NCI-H82 treated with DMSO at 0.1 percent for 48 hours (cell line): ENCODE results near the gene CDH4.

ENCODE experiments used
- DNase-seq: peaks from one replicate; lab custom pipeline; 2025; ENCODE audit not compliant: unreplicated experiment; lab: John Stamatoyannopoulos, UW

The CDH4 gene

DNA sequence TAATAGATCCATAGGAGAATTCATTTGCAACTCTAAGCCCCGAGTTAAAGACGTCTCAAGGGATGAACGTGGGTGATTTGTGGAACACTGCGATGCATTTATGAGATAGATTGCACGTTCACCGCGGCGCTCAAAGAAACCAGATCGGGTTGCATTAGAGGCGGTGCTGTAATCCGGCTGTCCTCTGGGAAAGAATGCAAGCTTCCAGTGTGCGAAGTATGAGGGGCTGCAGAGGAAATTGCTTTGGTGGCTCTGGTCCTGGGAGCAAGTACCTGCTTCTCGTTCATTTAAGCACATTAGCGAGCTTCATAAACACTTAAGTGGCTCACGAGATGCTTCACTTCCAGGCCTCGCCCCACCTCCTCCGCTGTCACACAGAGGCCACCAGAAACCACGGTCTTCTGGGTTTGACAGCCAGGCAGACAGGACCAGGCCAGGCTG, 182.3 kb downstream of the CDH4 start:
- no peak for DNase-seq

DNA sequence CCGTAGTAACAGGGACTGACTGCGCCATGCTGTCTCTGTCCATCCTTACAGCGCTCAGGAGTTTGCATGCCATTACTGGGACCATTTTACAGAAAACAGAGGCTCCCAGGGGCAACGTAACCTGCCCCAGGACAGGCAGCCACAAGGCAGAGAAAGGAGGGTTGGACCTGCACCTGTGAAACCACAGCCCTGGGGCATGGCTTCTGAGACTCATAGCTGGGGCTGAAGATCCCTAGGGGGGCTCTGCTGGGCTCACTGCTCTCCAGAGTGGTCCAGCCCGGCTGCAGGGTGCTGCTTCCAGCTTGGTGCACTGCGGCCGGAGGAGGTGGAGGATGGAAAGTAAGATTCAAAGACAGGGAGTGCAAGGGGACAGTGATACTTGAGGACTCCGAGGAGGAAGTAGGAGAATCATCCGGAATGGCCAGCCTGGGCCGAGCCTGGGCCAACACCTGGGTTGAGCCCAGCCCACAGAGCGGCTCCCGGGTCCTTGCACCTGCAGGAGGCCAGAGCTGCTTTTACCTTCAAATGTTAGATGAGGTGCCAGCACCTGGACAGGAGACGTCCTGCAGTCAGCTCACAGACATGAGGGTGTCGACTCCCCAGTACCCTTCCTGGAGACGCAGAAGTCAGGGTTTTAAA, 183.2 kb downstream of the CDH4 start:
- no peak for DNase-seq

DNA sequence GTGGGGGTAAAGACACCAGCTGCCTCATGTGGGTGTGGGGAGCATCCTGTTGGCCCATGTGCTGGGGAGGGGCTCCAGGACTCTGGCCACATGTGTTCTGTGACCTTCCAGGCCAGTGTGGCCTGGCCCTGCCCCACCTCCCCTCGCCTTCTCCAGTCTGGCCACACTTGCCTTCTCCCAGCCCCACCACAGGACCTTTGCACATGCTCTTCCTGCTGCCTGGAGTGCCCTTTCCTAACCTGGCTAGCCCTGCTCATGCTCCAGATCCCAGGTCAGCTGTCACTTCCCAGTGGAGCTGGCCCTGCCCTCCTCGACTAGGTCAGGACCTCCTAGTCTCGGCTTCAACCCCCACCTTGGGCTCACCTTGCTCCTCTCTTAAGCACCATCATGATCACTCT, 183.8 kb downstream of the CDH4 start:
- no peak for DNase-seq

- DNase-seq: no peak
These were observed 184.2 kb downstream of the CDH4 start for GRCh38 chr20:61436283-61436666.

DNA sequence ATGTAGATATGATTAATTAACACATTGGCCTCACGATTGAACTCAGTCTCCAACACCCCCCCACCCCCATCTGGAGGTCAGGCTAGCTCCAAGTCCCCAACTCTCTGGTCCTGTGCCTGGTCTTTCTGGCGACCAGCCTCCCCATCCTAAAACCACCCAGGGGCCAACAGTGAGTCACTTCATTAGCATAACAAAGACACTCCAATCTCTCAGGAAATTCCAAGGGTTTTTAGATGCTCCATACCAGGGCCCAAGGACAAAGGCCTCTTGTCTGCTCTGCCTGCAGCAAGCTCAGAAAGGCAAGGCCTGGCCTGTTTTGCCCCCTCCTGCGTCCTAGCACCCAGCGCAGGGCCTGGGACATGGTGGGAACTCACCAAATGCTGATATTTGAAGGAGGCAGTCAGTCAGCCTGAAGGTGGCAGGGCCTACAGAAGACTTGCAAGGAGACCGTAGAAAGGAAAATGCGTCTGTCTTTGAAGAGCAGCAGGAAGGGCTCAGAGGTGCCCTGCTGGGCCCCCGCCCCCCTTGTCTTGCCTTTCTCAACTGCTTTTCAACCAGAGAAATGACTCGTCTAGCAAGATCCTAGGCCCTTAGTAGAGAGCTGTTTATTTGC, 184.7 kb downstream of the CDH4 start:
- no peak for DNase-seq

DNA sequence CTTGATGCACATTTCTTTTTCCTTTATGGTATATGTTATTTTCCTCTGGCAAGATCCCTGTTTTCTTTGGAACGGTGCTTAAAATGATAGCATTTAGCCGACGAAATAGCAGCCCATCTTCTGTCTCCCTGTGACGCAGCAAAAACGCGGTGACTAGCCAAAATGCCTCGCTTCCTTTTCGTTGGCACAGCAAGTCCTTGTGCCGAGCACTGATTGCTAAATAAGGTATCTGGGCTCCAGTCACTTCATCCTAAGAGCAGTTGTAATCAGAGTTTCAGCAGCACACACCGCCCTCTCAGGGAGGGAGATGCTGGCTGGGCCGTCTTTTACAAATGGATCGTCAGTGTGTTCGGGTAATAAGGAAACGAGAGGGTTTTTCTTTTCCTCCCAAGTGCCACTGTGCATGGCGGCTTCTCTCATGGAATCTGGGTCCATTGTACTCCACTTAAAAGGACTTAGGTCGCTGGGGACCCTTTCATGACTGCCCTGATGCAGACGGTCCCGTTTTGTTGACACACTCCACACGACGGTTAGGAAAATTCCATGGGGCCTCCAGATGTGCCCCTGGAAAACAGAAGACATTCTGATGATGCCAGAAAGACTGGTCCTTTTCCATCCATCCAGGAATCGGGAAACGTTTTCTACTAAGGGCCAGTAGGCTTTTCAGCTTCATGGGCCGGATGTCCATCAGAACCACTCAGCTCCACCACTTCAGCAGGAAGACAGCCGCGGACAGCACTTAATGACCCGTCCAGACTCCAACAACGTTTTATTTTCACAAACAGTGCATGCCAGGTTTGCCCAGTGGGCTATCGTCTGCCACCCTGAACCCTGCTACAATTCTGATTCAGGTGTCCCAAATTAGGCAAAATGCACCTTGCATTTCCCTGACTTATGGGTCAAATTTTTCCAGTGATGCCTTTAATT, 185.5 kb downstream of the CDH4 start:
- DNase-seq: no peak

DNA sequence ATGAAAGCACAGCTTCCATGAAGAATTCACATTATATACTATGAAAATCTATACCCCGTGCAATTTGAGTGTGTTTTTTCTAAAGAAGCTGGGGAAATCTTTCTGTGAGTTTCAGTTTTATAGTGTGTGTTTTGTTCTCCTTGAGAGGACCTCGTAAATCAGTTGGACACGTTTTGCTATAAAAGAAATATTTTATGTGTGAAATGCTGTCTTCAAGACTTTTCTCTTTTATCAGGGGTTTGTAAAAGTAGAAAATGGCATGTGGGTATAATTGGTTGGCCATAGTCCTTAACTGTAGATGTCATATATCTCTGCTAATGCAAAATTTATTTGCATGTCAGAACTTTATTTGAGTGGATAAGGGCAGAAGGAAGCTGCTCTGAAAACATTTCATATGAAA, 186.2 kb downstream of the CDH4 start:
- no peak for DNase-seq

DNA sequence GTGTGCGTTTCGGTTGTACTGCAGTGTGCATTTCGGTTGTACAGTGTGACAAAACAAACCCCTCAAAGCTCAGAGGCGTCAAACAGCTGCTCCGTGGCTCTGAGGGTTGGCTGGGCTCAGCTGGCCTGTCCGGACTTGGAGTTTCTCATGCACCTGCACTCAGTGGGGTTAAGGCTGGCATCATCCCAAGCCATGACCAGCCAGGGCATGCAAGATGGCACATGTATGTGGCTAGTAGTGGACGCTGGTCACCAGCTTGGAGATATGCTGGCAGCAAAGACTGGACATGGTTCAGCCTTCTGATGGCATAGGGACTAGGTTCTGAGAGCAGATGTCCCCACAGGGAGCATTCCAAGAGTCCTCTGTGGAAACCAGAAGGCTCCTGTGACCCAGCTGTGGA, 187.2 kb downstream of the CDH4 start:
- DNase-seq: no peak

- DNase-seq: no peak
These were observed 188.5 kb downstream of the CDH4 start for GRCh38 chr20:61440548-61441055.

DNA sequence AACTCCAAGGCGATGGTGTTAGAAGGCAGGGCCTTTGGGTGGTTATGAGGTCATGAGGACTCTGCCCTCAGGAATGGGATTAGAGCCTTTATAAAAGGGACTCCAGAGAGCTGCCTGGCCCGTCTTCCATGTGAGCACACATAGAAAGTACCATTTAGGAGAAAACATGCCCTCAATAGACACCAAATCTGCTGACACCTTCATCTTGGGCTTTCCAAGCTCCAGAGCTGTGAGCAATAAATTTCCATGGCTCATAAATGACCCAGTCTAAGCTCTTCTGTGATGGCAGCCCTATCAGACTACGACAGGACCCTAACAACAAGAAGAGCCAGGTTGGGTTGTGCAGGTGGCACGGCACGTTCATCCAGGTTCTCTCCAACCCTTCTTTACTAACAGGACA, 189.5 kb downstream of the CDH4 start:
- DNase-seq: no peak

DNA sequence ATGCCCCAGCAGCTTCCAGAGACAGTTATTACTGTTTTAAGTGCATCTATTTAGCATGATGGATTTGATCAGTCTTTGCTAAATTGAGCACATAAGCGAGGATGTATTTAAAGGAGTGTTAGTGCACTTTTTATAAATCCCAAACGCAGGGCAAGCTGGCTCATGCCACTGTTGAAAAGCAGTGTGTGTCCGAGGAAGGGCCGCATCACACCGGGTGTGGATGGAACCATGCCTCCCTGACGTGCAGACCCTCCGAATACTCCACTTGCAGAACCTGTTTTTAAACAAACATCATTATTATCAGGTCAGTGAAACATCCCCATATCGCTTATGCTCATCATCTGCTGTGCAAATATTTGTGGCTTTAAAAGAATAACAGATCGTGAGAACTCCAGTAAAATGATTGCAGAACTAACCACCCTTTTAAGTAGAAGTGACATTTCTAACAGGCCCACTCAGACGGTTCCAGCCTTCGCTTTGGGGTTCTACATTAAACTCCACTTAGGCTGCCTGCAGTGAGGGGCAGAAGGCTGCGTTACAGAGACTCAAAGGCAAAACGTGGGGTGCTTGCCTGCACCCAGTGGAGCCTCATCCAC, 190.1 kb downstream of the CDH4 start:
- DNase-seq: no peak

GRCh38 chr20:61442718-61443117, 190.7 kb downstream of the CDH4 start:
- DNase-seq: no peak

DNA sequence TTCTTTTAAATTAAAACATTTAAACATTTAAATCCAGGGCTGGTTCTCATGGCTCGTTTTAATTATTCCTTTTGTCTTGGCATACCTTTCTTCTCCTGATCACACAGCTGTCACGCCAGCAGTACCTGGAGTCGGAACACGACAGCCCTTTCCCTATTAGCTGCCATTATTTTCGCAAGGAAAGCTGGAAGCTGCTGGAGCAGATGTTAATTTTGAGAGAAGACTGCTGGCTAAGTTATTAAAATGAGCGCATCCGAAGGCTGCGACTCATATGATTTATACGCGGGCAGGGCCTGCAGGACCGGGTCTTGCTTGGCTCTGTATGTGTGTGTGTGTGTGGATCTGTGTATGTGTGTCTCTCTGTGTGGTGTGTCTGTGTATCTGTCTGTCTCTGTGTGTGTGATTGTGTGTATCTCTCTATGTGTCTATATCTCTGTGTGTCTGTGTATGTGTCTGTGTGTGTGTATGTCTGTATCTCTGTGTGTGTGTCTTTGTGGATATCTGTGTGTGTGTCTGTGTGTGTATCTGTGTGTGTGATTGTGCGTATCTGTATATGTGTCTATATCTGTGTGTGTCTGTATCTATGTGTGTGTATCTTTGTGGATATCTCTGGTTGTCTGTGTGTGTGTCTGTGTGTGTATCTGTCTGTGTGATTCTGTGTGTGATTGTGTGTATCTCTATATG, 191.5 kb downstream of the CDH4 start:
- DNase-seq: no peak

GRCh38 chr20:61444637-61445036, 192.6 kb downstream of the CDH4 start:
- DNase-seq: no peak

DNA sequence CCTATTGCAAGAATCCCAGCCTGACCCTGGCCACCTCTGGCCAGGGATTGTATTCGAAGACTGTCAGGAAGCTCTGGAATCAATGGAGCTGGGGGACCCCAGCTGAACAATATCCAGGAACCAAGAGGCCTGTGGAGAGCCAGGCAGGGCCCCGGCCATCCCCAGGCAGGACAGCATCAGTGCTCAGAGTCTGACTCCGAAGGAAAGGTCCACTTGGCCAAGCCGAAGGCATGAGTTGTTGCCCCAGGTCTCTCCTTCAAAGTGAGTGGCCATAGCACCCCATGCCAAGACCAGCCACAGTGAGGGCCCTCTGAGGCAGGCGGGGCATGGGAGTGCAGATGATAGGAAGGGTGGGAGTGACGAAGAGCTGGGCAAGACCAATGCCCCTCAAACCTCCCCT, 193.1 kb downstream of the CDH4 start:
- DNase-seq: no peak

DNA sequence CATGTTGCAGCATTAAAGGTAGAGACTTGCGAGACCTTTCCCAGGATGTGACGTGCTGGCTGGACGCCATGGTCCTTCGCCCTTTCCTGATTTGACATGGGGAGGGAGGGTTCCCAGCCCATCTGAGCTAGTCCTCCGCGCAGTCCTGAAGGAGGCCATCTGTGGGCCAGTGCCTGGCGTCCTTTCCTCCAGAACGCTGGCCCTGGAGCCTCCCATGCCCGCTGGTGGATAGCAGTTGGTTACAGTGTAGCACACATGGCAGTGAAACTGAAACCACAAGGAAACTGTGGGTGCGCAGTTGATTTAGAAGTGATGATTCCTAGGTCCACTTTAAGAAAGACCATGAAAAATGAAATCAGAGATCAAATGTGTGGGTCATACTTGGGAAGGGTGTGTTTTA, 193.7 kb downstream of the CDH4 start:
- DNase-seq: no peak

DNA sequence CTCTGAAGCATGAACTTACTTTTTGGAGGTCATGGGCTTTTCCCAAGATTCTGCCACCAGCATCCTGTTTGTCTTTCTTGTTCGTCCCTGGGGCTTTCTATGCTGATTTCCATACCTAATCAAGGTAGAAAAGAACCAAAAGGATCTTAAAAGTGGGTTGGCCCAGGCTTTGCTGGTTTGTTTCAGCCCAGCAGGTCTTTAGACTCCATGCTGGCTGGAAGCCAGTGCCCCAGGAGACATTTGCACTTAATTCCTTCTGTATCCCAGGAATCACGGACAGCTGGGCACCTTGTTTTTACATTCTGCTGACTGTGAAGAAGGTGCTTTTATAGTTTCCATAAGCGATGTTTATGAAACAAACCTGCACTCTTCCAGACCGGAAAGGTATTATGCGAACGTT, 195.9 kb downstream of the CDH4 start:
- DNase-seq: no peak

DNA sequence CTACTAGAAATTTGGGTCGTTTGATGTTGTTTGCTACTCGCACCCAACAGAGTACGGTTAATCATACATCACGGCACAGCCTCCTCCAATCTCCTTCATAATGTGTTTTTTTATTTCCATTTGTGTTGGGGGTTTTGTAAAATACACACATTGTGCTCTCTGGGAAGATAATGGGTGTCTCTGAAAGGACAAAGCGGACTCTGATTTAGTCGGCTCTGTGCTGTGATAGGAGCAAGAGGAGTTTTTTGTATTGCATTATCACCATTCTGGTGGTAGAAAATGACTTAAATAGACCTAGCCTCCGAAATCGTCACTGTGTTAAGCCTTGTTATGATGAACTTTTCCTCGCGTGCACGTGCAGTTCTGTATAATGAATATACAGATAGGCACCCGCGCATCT, 196.3 kb downstream of the CDH4 start:
- DNase-seq: no peak

DNA sequence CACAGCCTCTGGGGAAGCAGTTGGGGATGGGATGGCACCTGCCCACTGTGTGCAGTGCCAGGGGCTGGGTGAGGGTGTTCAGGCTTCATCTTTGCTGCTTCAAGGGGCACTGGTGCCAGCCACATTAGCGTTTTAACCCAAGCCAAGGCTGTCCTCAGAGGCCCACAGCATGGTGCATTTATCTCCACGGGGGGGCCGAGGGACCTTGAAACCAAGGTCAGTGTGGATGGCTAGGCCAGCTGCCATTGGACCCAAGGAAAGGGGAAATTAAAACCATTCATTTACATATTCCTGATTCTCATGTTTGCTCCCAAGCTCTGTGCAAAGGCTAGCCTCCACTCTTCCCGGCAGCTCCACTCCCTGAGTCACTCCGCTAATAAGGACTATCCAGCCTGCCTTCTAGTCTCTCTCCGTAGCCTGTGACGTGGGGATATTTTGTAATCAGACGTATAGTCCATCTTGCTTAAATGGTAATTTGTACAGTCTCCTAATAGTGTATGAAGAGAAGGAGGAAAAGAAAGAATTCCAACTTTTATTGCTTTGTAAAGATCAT, 197.1 kb downstream of the CDH4 start:
- no peak for DNase-seq

- no peak for DNase-seq
These were observed 197.9 kb downstream of the CDH4 start for GRCh38 chr20:61449916-61450315.

DNA sequence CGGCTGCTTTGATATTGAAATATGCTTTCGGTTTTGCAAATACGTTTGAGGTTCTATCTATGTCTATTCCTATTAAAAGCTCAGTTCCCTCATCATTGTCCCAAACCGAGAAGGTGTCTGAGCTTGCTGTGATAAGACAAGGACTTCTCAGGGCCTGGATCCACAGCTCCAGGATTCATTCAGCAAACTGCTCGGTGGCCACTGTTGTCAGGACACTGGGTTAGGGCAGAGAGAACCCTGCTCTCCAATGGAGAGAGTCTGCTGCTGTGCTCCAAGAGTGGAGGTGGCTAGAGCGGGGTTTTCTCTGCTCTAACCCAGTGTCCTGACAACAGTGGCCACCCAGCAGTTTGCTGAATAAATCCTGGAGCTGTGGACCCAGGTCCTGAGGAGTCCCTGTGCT, 198.5 kb downstream of the CDH4 start:
- DNase-seq: no peak
